Thyroid gland (tissue), 4 donors: ENCODE measurements around the gene CRYBG3.

Experiments used
- CTCF ChIP-seq, 6 experiments: fragments of 200-600 bp in 3 of 6; fragments of 450-650 bp in 3 of 6; sonication (generic) in 3 of 6; IDR thresholded peaks; one replicate each; pipeline ENCODE4 v1.5.1; 2016 to 2019; ENCODE audit warnings: antibody characterized with exemption in 6 of 6, mild to moderate bottlenecking in 2 of 6, inconsistent platforms in 1 of 6, moderate library complexity in 1 of 6
- POLR2A ChIP-seq, 2 donors: fragments of 450-650 bp; IDR thresholded peaks; one replicate each; pipeline ENCODE4 v1.6.1; 2017; ENCODE audit warnings: antibody characterized with exemption in 2 of 2, mild to moderate bottlenecking in 2 of 2, moderate library complexity in 1 of 2

GRCh38 chr3:97882975-97883598 lies 61.3 kb downstream of the CRYBG3 start:
- TF ChIP-seq CTCF (IDR thresholded peaks at IDR 0.05) (no peak), POLR2A (IDR thresholded peaks at IDR 0.05) (no peak)
